GM18907 (cell line): ENCODE results near the gene KLF16.

Experiments
- ATAC-seq: cut with Tn5 transposase; IDR thresholded peaks from one replicate; pipeline ENCODE4 v1.9.1; 2021; ENCODE audit warnings: mild to moderate bottlenecking, moderate library complexity; ENCODE audit not compliant: unreplicated experiment

KLF16 gene

DNA sequence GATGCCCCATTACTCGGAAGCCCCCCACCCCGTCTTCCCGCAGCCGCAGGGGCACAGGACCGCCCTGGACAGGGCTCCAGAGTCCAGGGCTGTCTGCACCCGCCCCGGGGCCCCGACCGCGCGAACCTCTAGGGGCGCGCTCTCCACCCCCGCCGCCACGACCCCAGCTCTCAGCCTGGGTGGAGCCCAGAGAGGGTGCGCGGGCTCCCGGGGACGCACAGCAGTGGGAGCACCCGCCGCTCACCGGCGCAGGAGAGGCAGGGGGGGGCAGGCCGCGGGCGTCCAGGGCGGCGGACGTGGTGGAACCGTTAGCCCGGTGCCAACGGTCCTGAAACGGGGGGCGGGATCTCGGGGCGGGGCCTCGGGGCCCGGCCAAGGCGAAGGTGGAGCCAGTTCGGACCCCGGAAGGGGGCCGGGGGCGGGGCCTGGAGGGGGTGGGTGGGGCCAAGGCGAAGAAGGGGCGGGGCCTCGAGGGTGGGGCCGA, 51.4 kb downstream of the KLF16 start, which contains the start of gene ATP8B3:
ATP8B3 (minus strand) TSS at position 335 of the 484 bp plus-strand sequence. CDS start 540 bp downstream, outside the sequence.
- no peak for ATAC-seq

DNA sequence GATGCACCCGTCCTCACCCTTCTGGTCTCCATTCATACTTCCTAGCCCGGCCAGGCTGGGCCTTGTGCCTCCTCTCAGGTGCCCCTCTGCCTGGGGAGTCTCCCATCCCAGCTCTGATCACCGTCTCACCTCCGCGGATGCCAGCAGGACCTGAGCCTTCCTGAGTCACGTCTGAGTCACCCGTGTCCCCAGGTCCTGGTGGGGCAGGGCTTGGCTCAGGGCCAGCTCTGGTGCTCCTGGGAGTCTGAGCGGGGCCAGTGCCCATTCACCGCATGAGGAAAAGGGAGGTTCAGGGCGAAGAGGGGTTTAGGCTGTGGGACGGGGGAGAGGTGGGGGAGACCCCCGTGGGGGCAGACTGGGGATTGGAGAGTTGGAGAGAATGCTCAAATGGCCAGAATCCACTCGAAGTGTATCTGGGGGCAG, 51.9 kb downstream of the KLF16 start:
- no peak for ATAC-seq

DNA sequence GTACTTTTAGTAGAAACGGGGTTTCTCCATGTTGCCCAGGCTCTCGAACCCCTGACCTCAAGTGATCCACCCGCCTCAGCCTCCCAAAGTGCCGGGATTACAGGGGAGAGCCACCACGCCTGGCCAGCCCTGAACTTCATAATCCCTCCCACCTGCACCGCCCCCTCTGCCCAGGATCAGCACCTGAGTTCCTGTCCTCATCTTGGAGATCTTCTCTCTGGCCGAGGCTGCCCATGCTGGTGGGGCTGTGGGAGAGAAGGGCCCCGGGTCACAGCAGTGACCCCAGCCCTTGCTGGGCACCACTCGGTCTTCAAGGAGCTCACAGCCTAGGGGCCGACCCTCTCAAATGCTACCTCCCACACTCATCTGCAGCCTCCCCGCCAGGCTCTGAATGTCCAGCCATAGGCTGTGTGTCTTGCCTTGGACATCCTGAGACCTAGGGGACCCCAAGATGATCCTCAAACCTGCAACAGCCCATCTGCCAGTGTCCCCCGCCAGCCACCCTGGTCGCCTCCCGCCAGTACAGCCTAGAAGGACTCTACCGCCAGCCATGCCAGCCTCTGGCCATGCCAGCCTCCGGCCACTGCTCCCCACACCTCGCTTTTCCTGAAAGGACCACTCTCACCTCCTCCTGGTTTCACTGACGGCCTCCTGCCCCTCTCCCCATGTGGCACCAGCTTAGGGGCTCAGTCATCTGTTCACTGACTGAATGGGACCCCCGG, 52.8 kb downstream of the KLF16 start:
- ATAC-seq = no peak

DNA sequence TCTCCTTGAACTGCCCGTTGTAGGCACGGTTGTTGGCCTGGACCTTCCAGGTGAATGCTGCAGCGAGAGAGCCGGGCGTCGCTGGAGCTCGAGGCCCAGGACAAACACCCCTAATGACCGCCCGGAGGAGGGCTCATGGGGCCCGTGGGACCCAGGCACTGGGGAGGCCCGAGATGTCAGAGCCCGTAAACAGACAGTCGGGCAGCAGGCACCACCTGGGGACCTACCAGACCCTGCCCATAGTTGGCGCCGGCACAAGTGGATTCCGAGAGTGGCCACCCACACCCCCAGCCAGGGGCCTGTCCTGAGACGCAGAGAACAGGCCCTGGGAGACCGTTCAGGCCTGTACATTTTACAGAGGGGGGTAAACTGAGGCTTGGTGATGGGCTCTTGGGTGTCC, 53.7 kb downstream of the KLF16 start:
- ATAC-seq = no peak

DNA sequence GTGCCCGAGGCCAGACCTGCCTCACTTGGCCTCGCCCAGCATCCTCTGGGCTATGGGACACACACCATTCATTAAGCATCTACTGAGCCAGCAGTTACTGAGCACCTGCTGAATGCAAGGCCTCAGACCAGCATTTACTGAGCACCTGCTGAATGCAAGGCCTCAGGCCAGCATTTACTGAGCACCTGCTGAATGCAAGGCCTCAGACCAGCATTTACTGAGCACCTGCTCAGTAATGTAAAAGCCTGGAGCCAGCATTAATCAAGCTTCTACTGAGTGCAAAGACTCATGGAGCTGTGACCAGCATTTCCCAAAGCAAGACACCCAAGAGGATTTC, 55.0 kb downstream of the KLF16 start:
- ATAC-seq = no peak

DNA sequence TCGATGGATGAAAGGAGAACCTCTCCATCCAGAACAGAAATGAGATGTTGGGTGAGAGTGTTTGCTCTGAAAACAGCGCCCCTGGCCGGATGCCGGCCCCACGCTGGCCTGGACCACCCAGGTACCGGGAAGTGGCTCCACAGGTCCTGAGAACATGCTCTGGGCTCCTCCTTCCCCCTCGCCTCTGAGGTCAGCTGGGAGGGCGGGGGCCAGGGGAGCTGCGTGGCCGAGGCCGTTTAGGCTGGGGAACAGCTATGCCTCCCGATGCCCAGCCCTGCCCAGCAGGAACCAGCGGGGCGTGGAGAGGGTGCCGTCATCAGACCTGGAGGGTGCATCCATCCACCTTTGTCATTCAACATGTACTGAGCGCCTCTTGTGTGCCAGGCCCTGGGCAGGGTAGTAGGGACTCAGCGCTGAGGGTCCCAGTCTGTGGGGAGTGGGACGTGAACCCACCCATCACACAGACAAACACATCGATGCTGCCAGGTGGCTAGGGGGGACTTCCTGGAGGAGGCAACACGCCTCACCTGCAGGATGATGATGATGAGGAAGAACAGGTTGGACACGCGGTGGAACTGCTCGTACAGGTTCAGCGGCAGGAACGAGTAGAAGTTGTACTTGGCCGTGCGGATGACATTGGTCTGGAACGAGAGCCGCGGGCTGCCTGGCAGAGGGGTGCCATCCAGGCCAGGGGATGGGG, 55.5 kb downstream of the KLF16 start:
- no peak for ATAC-seq

DNA sequence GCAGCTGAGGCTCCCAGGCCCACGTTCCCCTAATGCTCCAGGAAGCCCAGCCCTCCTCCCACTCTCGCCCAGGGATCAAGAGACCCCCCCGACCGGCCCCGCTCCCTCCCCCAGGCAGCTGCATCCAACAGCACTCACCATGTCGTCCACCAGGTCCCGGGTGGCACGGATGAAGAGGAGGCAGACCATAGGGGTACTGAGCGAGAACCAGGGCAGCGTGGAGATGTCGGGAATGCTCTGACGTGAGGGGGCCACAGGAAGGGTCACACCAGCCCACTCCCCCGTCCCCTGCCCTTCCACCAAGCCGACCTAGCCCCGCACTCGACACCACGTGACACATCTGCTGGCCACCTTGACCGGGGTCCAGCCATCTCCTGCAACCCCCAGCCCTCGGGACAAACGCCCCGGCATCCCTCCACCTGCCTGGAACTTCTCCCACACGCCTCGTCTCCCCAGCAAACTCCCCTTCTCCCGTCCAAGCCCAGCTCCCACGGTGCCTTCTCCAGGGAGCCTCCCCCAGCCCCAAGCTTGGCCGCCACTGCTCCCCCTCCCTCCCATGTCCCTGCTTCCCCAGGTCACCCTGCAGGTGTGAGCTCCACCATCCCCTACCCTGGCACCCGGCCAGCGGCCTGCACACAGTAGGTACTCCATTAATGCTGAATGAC, 56.2 kb downstream of the KLF16 start:
- ATAC-seq = no peak

DNA sequence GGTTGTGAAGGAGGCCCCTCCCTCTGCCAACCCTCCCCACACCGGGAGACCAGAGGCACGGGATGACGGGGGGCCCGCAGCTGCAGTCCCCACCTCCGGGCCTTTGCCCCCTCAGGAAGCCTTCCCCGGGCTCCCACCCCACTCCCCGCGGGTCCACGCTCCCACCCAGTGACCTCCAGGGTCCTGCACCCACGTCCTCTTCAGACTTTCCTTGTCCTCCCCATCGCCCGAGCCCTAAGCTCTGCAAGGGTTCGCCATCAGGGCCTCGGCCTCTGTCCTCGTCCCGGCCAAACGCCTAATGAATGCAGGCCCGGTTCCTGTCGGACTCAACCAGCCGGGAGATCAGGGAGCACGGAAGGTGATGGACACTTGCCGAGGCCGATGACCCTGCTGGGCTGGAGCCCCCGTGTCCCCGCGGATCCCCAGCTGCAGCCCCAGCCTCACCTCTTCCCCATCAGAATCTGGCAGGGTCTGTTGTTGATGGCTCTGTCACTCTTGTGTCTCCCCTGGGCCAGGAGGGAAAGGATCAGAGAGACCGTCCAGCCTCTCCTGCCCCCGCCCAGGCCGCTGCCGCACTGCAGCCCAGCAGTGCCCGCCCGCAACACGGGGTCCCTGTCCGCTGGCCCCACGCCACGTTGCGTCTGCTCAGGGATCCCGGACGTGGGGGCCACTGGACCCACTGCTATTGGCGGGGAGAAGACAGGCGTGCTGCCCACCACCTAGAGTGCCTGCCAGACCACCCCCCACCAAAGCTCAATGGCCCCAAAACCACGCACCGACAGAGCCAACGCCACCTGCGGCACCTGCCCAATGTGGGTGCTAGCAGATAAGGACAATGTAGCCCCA, 57.0 kb downstream of the KLF16 start:
- ATAC-seq = no peak

DNA sequence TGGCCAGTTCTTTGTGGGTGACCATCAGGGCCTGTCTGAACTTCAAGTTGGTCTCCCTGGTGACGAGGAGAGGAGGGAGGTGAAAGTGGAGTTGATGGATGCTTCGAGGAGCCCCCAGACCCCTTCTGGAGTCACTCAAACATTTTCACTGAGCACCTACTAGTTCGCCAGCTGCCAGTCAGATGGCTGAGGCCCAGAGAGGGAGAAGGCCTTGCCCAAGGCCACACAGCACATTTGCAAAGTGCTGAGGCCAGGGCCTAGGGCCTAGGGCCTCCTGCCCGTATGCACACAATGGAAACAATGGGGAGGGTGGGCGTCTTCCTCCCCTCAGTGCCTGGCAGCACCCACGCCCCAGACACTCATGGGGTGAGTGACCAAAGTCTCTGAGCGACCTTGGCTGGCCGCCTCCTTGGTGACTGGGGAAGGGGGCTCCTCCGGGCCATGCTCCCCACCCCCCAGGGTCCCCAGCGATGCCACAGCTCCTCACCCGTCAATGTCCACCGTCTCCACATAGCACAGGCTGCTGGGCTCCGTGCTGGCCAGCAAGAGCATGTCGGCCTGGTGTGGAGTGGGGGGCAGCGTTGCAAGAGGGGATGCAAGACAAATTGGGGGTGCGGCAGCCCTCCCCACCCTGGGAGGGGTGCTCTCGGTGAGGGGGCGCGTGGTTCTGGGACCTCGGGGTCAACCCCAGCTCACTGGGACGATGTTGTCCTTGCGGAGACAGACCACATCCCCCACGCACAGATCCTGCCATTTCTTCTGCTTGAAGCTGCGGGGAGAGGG, 57.8 kb downstream of the KLF16 start:
- no peak for ATAC-seq

DNA sequence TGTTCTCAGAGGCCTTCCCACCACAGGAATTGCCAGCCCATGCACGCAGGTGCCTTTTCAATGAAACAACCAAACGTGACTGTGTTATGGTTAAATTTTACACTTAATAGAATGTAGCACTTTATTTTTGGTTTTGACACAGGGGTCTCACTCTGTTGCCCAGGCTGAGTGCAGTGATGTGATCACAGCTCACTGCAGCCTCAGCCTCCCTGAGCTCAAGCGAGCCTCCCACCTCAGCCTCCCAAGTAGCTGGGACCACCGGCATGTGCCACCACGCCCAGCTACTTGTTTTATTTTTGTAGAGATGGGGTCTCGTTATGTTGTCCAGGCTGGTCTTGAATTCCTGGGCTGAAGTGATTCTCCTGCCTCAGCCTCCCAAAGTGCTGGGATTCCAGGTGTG, 58.5 kb downstream of the KLF16 start:
- no peak for ATAC-seq
